CD4-positive, alpha-beta T cell treated with Interferon gamma for 1 hour (primary cell): Measurements from ENCODE around the gene MGAT5B.

ENCODE experiments used
- DNase-seq: peaks from one replicate; pipeline ENCODE4 v3.0.0-alpha.2; 2020

Gene MGAT5B

DNA sequence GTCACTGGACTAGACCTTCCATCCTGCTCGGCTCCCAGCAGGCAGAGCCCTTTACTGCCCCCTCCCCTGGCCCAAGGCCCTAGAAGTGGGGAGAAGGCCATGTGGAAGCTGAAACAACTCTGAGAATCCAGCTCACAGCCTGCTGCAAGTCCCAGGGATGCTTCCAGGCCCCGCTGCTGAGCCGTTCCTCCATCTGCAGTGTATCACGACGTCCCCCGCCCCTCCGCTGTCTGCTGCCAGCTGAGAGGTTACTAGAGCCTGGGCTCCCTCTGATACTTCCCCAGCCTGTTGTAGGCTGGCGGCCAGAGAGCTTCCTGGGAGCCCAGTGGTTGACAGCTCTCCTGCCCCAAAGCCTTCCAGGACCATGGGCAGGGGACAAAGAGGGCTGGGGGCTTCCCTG, 118.2 kb downstream of the MGAT5B start:
- DNase-seq, result no peak

DNA sequence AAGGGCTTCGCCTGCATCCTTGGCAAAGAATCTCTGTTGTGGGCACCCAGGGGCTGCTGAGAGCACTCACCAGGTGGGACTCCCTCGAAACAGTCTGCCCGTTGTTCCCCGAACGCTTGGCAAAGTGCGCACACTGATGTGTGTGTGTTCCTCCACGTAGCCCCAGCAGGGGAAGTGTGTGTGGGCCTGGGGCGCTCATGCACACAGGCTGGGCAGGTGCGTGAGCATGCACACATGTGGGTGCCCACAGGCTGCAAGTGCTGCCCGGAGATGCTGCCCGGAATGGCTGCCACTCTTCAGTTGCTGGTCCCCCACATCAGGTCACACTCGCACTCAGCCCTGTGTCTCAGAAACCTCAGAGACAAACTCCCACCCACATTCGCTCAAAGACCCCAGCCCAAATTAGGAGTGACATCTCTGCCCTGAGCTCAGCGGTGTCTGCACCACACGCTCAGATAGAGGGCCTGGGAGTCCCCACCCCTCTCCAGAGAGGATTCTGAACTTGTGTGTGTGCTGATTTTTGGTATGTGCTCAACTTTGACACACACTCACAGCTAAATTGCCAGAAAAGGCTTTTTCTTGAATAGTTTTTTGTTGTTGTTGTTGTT, 119.4 kb downstream of the MGAT5B start:
- peak; percentile 17 for DNase-seq

DNA sequence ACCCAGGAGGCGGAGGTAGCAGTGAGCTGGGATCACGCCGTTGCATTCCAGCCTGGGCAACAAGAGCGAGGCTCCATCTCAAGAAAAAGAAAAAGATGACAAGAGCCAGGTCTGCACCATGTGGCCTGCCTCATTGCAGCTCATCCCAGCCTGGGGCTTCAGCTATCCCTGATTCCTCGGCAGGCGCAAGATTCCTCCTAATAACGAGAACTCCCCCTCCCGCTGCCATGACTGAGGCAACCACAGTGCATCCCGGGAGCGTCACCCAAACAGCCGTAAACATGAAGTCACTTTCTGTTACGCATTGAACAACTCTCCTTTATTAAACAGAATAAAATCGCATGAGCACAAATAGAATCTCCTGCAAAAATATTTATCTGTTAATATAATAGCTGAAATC, 120.6 kb downstream of the MGAT5B start:
- no peak for DNase-seq

DNA sequence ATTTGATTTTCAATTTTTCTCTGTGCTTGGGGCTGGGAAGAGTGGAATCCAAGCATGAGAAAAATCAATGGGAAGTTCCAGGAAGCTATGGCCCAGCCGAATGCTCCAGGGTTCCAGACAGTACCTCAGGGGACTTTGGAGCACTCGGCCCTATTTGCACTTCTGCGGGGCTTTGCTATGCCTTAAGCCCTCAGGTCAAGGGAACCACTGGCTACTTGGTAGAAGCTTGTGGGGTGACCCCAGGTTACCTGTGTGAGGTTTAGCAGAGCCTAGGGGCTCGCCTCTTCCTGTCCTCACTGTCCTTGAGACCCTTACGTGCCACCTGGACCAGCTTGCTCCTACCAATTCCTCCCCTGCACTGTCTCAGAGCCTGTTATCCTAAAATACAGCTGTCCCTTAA, 121.3 kb downstream of the MGAT5B start:
- no peak for DNase-seq

DNA sequence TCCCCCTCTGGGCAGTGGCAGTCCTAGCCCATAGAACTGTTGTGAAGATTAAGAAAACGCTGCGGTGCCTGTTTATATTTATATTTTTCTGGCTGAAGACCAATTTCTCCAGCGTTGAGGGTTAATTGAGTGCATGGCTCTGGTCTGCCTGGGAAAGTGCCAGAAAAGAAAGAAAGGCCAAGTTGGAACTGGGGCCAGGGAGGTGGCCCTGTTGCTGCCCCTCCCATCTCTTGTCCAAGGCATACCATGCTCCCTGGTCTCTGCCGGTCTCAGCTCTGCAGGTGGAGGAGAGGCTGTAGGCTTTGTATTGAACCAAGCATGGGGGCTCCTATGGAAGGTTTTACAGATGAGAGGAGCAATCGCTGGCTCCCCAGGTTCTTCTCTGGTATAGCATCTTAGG, 124.7 kb downstream of the MGAT5B start:
- no peak for DNase-seq

DNA sequence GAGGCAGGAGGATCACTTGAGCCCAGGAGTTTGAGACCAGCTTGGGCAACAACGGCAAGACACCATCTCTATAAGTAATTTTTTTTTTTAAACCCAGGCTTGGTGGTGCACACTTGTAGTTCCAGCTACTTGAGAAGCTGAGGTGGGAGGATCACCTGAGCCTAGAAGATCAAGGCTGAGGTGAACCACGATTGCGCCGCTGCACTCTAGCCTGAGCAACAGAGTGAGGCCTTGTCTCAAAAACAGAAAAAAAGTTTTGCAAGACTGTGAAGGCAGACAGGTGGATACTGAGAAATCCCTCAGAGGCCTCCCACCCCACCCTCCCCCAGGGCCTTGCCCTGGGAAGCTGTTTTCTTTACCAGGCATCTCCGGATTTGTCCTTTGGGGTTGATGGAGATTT, 125.4 kb downstream of the MGAT5B start:
- peak; percentile 9 for DNase-seq

DNA sequence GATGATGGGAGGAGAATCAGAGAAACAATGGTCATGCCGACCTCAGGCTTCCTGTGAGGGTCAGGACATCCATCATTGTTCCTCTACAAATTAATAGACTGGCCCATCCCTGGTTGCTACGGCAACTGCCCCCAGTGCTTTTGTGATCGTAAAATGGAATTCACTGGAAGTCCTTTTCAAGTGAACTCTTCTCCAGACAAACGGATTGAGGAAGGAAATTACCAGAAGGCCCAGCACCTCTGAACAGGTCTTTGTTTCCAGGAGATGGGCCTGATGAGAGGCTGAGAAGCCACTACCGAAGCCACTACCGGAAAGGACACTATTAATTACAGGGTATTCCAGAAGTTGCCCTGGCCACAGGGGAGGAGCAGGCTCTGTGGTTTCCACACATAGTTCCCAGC, 126.0 kb downstream of the MGAT5B start:
- no peak for DNase-seq

DNA sequence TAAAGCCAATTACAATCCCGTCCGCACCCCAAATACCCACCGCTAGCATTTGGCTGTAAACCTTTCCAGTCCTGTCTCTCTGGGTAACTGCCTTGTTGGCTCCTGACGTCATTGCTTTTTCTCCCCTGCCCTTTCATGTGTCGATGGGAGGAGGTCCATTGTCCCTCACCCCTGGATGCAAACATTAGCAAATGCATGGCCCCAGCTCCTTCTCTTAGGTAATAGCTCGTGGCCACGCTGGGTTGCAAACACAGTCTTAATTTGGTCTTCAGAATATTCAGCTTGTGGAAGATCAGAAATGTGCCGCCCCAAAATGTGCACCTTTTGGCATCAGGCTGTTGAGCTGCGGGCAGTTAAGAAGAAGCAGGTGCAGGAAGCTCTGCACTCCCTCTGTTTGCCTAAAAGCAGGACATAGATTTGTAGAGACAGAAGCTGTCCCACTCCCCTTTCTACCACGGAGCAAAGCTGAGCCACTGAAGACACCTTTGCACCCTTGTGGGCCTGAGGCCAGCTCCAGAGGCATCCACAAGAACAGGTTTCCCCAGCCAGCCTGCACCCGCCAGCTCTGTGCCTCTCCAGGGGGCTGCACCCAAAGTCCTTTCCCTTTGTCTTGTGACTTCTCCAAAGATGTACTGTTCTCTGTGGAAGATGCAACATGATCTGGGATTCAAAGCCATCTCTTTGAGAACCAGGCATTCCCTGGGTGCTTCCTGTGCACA, 127.3 kb downstream of the MGAT5B start:
- DNase-seq, result peak; percentile 19

DNA sequence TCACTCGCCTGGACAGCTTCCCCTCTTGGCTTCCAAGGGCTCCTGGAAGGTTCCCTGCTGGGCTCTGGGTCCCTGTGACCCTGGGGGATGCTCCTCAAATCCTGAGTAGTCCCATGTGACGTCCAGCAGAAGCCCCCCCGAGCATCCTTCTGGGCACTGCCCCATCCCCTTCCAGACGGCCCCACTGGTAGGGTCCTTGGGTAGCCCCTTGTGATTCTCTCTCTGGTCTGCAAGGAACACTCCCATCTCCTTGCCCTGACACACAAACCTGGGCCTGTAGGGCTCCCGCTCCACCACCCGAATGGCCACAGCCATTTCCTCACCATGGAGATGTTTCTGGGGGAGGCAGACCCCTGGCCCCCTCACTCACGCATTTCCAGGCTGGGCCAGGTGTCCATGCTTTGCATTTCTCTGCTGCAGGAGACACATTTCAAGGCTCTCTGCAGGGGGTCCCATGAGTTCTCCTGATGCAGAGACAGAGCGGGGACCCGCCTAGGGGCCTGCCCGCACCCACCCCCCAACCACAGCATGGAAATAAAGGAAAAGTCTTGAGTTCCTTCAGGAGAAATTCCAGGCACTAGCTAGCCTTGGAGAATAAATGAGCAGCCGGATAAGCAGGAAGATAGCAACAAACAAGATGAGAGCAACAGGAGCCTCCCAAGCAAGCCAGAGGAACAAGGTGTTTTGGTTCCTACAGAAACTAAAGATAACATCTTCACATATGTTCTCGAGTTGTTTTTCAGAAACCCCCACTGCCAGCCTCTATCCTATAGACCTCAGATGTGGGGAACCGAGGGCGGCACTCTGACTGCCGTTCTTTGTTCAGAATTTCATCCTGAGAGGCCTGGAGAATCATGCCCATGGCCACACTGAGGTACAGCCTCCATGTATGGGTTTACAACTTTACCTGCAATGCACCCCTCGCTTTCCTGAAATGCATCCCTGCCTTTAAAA, 128.8 kb downstream of the MGAT5B start:
- DNase-seq, result no peak

DNA sequence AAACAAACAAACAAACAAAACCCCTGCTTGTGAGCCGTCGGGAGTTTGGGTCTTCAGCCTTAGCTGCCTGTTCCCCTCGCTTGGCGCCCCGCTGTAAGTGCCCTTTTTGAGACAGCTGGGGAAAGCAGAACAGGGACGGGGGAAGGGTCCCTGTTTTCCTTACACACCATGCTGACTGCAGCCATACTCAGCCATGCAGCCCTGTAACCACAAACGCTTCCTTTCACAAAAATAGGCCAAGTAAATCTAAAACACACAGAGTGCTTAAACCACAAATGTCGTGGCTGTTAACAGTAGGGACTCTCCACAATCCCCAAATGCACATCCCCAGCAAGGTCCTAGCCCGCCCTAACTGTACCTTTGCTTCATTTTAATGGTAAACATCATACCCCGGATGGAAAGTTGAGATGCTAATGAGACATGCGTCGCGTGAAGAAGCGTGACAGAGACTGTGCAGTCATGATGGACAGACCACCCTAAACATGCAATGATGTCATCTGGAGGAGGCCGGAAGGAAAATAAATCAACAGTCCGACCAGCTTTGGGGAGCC, 129.9 kb downstream of the MGAT5B start:
- DNase-seq, result peak; percentile 72

DNA sequence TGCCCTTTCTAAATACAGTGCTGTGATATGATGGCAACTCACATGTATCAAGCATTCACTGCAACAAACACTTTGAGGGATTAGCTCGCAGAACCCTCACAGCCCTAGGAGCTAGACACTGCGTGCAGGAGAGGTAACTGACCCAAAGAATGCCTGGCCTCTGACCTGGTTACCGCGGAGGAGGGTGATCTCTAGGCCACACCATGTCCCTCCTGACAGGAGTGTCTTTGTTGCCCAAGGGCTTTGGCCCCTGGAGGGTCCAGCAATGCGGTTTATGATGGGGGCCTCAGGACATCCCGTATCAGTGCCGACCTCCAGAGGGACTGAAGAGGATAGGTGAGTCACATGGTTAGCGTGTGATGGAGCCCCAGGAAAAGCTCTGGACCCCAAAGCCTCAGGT, 130.6 kb downstream of the MGAT5B start:
- no peak for DNase-seq
